HCT116 (cell line): ENCODE data around the gene ARMC3.

Source experiments
- CTCF ChIP-seq, 3 experiments: fragments of 200-600 bp in 1 of 3; sonication (generic) in 1 of 3; IDR thresholded peaks in 2 of 3; conservative IDR thresholded peaks in 1 of 3; 2 replicates each; pipeline ENCODE4 v1.5.1; 2012 to 2017; ENCODE audit warnings: low read depth in 2 of 3, low read length in 2 of 3, antibody characterized with exemption in 1 of 3, borderline replicate concordance in 1 of 3, control low read depth in 1 of 3, mild to moderate bottlenecking in 1 of 3, mixed read lengths in 1 of 3, mixed run types in 1 of 3, moderate library complexity in 1 of 3; ENCODE audit not compliant: insufficient read depth in 1 of 3
- EGR1 ChIP-seq: IDR thresholded peaks from 2 replicates; pipeline ENCODE4 v1.6.1; 2012; ENCODE audit warnings: low read depth
- ELF1 ChIP-seq: IDR thresholded peaks from 2 replicates; pipeline ENCODE4 v1.6.1; 2012; ENCODE audit warnings: low read depth, borderline replicate concordance
- POLR2A ChIP-seq: IDR thresholded peaks from 2 replicates; pipeline ENCODE4 v1.7.0; 2011; ENCODE audit warnings: borderline replicate concordance; ENCODE audit not compliant: insufficient read depth, insufficient read length; ENCODE audit errors: extremely low read depth
- POLR2AphosphoS5 ChIP-seq: IDR thresholded peaks from 2 replicates; pipeline ENCODE4 v1.6.1; 2011; ENCODE audit warnings: mild to moderate bottlenecking, low read depth, low read length, moderate library complexity
- RAD21 ChIP-seq: IDR thresholded peaks from 2 replicates; pipeline ENCODE4 v1.6.1; 2012; ENCODE audit warnings: low read depth, mild to moderate bottlenecking
- SP1 ChIP-seq: IDR thresholded peaks from 2 replicates; pipeline ENCODE4 v1.6.1; 2012; ENCODE audit warnings: low read depth
- SRF ChIP-seq: IDR thresholded peaks from 2 replicates; pipeline ENCODE4 v1.6.1; 2012; ENCODE audit warnings: low read depth
- TF ChIP-seq, protein P1 (sequence below): IDR thresholded peaks from 2 replicates; pipeline ENCODE4 v1.6.1; 2012

DNA sequence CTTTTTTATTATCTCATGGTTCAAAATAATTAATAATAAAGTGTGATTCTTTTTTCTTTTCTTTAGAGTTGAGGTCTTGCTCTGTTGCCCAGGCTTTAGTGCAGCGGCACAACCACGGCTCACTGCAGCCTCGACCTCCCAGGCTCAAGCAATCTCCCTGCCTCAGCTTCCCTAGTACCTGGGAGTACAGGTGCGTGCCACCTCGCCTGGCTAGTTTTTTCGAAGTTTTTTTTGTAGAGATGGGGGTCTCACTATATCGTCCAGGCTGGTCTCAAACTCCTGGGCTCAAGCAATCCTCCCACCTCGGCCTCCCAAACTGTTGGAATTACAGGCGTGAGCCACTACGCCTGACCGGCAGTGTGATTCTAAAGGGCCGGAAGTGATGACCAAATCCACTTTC lies 139.5 kb downstream of the ARMC3 start:
- TF ChIP-seq CTCF (IDR thresholded peaks at IDR 0.05 in 2 of 3, conservative IDR thresholded peaks at IDR 0.05 in 1 of 3; ENCODE audit: borderline replicate concordance in 1 of 3, insufficient read depth in 1 of 3, low read depth in 2 of 3, low read length in 2 of 3) = no peak
- TF ChIP-seq SP1 = no peak
- no peak for TF ChIP-seq POLR2A
- TF ChIP-seq RAD21 = no peak
- no peak for TF ChIP-seq POLR2AphosphoS5
- no peak for TF ChIP-seq EGR1
- TF ChIP-seq SRF = no peak
- no peak for TF ChIP-seq ELF1
- TF ChIP-seq, protein P1, sequence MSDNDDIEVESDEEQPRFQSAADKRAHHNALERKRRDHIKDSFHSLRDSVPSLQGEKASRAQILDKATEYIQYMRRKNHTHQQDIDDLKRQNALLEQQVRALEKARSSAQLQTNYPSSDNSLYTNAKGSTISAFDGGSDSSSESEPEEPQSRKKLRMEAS = no peak
